Measurements from ENCODE around the gene NLRP14.

NLRP14 gene

DNA sequence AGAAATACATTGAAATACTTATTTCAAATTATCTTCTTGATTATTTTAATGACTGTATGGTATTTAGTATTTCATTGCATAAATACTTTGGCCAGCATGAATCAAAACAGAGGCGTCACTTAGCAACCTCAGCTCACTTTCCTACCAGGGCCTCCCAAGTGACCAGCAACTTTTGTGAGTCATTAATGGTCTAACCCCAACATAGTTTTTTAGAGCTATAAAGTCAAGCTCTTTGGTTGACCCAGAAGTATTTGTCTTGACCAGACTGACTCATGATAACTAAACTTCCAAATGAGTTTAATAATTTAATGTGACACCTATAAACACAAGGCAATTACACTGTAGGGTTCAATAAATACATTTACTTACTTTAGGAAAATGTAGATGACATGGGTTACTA, 40.6 kb downstream of the NLRP14 start:
- DNase-seq: peak; percentile 46

DNA sequence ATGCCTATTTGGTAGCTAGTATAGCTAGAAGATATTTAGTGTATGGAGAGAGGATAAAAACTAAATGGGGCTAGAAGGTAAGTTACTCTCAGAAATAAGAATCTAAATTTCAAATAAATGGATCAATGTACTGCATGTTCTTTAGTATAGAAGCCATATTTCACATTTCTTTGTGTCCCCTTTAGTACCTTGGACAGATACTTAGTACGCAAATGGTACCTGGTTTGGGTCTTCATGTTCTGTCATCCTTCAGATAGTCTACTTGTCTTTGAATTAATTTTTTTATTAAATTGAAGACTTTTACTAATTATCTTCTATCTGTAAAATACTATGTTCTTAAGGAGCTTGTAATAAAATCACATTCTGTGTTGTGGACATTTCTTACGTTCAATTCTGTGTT, 42.3 kb downstream of the NLRP14 start:
- DNase-seq: no peak

DNA sequence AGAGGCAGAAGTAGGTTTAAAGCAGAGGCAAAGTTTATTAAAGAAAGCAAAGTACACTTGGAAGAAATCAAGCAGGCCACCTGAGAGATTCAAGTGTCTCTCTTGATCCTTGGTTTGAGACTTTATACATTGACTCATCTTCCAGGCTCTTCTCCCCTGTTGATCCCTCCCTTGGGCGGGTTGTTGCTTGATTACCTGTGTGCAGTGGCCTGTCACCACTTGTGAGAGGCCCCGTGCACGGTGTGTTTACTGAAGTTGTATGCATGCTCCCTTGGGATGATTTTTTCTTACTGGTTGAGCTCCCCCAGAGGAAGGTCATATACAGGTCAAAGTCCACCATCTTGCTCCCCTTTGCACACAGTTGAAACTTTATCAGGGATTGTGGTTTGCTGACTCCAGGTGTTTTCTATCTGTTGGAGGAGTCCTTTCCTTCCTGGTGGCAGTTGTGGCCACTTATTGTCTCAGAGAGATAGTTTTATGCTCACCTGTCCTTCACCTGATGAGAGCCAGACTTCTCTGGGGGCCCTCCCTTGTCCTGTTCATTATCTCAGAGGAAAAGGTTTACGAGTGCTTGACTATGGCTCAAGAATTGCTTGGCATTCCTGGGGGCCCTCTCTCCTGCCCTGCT, 52.2 kb downstream of the NLRP14 start:
- DNase-seq: no peak

DNA sequence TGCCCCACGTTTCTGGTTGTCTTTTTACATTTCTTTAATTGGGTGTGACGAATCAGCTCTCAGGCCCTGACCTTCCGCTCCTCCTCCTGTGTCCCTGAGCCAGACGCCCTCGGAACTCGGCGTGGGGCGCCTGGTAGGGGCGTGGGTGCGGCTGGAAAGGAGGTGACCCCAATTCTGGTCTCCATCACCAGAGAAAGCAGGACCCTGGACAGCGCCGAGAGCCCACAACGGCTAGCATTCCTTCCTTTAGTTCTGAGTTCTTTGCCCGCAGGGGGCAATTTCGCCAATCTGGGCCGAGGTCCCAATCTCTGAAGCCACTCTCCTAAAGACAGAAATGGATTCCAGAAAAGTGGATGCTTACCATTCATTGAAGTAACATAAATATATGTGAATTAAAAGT, 56.8 kb downstream of the NLRP14 start:
- DNase-seq: no peak

DNA sequence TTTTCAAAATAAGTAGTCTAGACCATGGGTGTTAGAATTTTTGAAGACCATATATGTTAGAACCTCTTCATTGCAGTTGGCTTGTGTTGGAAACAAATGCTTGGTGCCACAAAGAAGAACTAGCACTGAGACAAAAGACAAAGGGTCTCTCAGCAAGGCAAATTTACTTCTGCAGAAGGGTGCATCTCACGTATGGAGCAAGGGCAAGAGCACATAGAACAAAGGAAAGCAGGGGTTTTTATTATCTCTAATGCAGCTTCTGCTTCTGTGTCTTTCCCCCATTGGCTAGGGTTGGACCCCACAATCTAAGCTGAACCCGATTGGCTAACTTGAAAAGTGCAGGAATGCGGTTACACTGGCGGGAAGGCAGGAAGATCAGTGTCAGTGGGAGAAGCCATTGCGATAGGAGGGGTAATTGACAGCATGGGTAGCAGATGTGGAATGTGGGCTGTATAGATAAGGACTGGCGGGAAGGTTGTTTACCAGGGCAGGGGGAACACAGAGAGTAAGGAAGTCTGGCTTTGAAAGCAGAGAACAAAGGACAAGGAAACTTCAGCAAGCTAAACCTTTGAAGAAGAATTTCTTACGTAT, 59.4 kb downstream of the NLRP14 start:
- no peak for DNase-seq

DNA sequence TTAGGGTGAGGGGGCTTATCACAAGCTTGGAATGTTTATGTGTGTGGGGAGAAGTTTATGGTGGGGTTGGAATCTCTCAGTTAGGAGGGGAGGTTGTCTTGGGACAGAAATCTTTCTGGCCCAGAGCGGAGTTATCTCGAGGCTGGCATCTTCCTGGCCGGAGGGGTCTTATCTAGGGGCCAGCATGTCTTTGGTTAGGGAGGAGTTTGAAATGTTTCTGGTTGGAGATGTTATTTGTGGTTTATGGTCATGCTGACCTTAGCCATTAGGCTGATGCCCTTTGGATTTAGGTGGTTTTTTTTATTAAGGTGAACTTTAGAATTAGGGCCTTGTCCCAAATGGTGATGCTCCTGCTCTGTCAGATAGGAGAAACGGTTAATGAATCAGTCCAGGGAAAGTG, 60.6 kb downstream of the NLRP14 start:
- DNase-seq: no peak

DNA sequence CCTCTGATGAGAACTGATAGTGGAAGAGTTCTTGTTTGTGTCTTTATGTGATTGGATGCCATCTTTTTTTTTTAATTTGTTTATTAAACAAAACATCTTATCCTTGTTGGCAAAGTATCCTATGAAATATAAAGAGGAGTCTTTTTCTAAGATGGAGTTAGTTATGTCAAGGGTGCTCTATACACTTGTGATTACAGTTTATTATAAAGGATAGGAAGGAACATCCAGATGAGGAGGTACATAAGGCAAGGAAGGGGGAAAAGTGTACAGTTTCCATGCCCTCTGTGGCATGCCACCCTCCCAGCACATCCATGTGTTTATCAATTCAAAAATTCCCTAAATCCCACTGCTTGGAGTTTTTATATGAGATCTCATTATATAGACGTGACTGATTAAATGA, 61.2 kb downstream of the NLRP14 start:
- DNase-seq: no peak

DNA sequence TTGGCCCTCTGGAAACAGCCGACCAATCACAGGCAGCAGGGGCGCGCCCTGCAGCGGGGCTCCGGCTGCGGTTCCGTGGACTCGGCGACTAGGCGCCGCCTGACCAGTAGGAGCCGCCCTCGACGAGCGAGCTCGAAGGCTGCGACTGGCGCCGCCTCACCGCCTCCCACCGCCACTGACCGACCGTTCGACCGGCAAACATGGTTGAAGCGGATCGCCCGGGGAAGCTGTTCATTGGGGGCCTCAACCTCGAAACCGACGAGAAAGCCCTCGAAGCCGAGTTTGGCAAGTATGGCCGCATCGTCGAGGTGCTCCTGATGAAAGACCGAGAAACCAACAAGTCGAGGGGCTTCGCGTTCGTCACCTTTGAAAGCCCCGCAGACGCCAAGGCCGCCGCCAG, 68.6 kb downstream of the NLRP14 start, which contains the start of gene RBMXL2:
Gene RBMXL2, plus strand, starts transcription at position 78 of the 400 bp plus-strand sequence. Its CDS starts 123 bp downstream, at position 201.
- DNase-seq: no peak

DNA sequence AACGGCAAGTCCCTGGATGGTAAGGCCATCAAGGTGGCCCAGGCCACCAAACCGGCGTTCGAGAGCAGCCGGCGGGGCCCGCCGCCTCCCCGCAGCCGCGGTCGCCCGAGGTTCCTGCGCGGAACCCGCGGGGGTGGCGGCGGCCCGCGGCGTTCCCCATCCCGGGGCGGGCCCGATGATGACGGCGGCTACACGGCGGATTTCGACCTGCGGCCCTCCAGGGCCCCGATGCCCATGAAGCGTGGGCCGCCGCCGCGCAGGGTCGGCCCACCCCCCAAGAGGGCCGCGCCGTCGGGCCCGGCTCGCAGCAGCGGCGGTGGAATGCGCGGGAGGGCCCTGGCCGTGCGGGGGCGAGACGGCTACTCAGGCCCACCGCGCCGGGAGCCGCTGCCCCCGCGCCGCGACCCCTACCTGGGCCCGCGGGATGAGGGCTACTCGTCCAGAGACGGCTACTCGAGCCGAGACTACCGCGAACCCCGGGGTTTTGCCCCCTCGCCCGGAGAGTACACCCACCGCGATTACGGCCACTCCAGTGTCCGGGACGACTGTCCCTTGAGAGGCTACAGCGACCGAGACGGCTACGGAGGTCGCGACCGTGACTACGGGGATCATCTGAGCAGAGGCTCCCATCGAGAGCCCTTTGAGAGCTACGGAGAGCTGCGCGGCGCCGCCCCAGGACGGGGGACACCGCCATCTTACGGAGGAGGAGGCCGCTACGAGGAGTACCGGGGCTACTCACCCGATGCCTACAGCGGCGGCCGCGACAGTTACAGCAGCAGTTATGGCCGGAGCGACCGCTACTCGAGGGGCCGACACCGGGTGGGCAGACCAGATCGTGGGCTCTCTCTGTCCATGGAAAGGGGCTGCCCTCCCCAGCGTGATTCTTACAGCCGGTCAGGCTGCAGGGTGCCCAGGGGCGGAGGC, 69.3 kb downstream of the NLRP14 start:
- DNase-seq: no peak

DNA sequence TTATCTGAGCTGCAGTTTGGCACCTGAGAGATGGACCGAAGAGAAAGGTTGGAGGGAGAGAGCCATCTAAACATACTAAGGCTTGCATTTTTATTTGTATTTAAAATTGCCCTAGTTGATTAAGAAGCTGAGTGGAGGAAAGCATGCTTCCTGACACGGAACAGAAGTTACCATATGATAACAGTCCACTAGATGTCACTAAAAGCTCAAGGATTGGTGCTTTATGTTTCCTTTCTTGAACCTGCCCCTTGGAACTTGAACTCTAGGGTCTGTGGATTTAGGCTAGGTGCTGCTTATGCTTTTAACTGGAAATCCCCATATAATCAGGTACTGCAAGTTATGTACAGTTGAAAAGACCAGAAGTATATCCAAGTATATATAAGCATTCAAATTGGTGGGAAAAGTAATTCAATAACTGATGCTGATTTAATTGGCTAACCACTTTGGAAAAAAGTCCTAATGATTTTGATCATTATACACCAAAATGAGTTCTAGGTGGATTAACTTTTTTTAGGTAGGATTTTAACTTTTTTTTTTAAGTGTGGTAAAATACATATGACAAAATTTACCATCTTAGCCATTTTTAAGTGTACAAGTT, 78.1 kb downstream of the NLRP14 start:
- DNase-seq: no peak

DNA sequence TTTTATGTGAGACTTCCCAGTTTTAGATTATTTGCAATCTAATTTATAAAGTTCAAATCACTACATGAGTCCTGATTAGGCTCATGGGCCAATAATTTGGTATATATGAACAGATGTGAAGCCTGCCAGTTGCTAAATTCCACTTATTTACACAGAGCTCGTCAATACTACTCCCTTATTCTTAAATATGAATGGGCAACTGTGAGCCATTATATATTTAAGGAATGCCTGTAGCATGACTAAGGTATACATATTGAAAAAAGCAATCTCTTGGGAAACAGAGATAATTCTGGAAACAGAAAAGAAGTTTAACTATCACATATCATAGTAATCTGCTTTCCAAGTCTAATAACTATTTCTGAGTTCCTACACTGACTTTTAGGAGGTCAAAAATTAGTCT, 95.5 kb downstream of the NLRP14 start:
- DNase-seq: no peak

DNA sequence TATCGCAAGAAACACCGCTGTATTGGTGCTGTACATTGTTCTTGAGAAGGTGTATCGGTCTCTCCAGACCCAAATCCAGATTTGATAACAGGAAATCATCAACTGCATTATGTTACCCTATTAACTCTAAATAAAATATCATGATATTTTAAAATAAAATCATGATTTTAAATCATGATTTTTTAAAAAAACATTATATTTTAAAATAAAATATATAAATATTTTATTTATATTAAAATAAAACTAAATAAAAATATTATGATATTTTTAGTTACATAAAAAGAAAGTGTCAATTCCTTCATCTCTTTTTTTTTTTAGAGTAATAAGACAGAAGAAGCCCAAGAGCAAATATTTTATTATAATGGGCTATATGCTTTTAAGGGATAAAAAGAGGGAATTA, 96.1 kb downstream of the NLRP14 start:
- no peak for DNase-seq
